Stromal cell of bone marrow (primary cell): ENCODE results near the gene NSUN4.

Source experiments
- DNase-seq: peaks from one replicate; pipeline ENCODE4 v3.0.0-alpha.2; 2012; ENCODE audit warnings: low read depth

NSUN4 gene

DNA sequence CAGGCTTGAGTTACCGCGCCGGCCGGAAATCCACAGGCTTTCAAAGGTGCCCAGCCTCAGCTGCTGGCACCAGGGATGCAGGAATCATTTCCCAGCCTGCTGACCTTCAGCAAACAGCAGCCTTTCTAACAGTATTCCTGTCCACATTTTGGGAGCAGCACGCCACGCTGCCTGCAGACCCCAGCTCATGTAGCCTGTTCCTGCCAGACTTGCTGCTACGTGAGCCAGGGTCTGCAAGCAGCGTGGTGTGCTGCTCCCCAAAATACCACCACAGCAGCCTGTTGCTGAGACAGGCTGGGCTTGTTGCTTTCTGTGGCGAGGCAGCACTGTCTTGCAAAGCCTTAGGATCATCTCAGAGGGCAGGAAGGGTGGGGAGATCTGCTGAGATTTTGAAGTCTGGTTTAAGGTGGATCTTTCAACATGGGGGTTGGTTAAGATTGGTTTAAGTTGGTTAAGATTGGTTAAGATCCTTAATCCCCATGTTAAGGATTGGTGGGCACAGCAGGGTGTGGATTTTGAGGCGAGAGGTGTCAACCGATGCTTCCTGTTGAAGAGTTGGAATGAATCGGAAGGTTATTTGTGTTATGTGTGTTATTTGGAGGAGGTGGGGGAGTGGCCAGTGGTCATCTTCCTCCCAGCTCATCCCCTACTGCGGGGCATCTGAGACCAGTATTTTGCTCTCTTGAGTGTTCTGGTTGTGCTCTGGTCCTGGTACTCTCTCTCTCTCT lies 66.4 kb downstream of the NSUN4 start:
- no peak for DNase-seq

DNA sequence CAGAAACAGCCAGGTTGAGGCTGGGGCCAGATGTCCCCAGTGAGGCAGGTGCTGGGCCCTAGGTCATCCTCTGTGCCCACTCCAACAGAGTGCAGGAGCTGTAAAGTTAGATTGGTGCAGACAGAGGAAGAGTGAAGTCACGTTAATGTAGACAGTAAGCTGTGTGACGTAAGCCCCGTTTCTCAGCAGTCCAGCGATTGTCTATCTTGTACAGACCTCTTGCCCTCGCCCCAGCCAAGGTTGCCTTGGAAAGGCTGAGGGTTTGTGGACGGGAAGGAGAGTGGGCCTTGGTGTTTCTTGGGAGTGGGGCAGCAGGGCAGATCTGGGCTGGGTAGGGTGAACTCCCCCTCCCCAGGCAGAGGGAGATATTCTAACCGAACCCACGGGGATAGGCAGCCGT lies 67.0 kb downstream of the NSUN4 start:
- no peak for DNase-seq

DNA sequence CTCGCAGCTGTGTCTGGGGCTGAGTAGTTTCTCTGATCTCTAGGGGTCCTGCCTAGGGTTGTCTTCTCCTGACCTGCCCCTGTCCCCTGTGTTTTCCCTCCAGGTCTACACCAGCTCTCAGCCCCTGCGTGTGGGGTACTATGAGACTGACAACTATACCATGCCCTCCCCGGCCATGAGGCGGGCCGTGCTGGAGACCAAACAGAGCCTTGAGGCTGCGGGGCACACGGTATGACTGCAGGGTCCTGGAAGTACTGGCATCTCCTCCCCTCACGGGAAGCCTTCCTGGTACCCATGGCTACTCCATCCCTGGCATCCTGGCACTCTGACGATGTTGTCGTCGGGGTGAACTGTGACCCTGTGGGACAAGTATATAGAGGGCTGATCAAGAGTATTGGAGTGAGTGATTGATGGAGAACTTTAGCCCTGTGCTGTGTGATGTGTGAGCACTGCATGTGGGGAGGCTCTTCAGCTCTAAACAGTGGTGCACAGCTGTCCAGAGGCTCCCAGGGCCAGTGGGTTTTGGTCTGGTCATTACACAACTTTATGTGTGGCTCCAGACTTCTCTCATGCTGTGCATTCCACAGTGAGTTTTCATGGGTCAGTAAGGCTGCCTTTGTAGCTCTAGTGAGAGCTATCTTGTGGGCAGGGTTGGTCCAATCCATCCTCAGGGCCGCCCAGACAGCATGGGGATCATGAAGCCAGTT lies 67.9 kb downstream of the NSUN4 start:
- no peak for DNase-seq

DNA sequence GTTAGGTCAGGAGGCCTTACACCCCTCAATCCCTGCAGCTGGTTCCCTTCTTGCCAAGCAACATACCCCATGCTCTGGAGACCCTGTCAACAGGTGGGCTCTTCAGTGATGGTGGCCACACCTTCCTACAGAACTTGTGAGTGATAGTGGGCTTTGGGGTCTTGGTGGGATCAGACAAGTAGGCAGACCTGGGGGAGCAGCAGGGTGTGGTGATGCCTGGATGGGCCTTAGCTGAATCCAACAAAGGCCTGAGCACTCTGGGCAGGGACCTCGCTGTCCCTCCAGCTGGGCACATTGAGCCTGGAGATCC lies 68.4 kb downstream of the NSUN4 start:
- no peak for DNase-seq

DNA sequence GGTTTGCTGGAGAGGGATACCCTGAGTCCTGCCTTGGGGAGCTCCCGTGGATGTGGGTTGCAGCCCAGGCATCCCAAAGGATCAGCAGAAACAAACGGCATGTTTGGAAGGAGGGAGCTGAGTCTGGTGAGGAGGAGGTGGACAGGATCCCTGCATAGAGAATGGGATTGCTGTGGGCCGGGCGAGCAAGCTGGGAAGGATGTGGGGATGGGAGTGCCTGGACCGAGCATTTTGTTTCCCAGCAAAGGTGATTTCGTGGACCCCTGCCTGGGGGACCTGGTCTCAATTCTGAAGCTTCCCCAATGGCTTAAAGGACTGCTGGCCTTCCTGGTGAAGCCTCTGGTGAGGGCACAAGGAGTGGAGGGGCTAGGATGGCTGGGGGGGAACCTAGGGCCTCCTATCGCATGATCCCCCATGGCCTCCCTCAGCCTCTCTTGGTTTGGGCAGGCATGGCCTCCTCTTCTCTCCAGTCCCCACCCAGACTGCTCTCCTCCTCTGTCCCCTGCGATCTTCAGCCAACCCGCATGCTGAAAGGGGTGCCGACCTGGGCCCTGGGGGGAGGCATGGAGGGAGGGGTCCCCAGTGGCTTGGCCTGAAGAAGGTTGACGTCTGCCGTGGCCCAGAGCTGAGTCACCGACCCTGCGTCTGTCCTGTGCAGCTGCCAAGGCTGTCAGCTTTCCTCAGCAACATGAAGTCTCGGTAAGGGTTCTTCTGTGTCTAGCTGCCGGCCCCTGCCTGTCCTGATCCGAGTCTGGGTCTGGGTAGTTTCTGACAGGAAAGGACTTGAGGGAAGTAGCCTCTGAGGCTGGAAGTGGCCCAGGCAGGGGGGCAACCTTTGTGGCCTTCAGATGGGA lies 69.8 kb downstream of the NSUN4 start:
- no peak for DNase-seq

DNA sequence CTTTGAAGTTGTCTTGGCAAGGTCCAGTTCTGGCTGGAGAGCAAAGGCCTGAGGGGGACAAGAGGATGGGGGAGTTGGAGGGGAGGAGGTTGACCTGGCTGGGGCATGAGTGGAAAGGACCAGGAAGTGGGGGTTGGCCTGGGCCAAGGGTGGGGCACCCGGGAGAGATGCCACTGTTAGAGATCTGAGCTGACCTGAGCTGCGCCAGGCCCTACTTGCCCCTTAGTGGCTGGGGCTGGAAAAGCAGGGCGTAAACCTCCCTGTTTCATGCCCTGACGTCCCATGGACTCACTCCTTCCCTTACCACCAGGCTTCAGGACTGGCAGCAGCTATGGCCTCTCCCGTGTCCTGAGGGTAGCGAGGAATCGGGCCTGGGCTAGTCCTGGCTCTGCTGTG lies 70.4 kb downstream of the NSUN4 start:
- DNase-seq: no peak
